ENCODE results near the gene AUTS2.

The AUTS2 gene

DNA sequence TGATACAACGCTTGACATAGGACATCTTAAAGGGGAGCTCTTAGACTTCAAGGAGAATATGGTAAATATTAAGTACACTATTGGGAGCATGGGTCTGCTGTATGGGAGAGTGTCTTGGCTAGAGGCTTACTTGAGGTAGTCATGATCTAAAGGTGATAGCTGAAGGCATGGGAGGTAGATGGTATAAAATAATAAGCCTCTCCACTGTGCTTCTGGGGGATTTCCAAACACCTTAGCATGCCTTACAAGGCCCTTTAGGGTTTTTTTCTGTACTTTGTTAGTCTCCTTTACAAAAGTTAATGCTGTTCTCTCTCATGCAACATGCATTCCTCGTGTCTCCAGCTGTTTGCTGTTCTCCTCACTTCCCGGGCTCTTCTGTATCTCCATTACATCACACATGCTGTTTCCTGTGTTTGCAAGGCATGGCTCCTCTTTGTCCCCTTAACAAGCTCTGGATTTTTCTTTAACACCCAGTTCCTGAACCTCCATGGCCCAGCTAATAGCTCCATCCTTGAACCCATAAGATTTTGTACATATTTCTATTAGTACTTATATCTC lies 449.7 kb downstream of the AUTS2 start:
- Mint-ChIP-seq H3K36me3 (ENCODE audit: low read depth) (no peaks in the 10 kb centered on the region), H3K4me3 (no peak overlapping the region), H3K9me3 (no peaks in the 10 kb centered on the region), H3K4me1 (ENCODE audit: low read depth) (no peaks in the 10 kb centered on the region), H3K27me3 (no peaks in the 10 kb centered on the region), H3K27ac (no peak overlapping the region)
- no peak for DNase-seq

DNA sequence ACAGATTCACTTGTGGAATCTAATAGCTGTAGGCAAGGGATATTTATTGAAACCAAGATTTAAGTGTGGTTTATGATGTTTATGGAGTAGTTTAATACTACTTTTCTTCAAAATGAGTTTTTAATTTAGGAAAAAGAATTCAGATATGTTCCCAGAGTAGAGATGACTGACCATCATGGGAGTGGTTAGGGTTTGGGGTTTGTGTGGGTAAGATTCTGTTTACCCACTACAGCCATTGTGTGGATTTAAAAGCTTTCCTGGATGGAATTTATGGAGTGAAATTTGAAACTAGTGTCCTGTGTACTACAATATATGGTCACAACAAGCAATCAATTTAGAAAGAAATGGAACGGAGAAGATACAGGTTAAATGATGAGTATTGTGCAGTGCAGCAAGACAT lies 453.5 kb downstream of the AUTS2 start:
- no peaks in the 10 kb centered on the region for H3K4me1 Mint-ChIP-seq (ENCODE audit: low read depth)
- DNase-seq, result no peak
- no peak overlapping the region for H3K27ac Mint-ChIP-seq
- no peaks in the 10 kb centered on the region for H3K9me3 Mint-ChIP-seq
- no peaks in the 10 kb centered on the region for H3K36me3 Mint-ChIP-seq (ENCODE audit: low read depth)
- no peaks in the 10 kb centered on the region for H3K27me3 Mint-ChIP-seq
- no peak overlapping the region for H3K4me3 Mint-ChIP-seq

DNA sequence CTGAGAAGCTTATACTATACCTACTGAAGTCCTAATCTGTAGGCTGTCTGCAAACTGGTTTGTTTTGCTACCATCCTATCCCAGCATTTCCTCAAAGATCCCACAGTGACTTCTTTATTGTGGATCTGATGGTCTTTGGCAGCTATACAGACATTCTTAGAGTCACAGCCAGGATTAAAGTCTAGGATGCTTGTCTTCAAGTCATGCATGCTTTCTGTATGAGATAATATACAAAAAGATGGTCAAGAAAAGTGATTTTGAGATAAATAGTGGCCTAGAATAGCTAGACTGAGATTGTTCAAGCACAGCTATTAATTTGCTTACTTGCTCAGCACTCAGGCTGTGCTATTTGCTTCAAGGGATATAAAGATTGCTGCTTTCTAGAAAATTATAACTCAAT lies 454.4 kb downstream of the AUTS2 start:
- Mint-ChIP-seq H3K9me3 (no peaks in the 10 kb centered on the region), H3K27ac (no peak overlapping the region), H3K27me3 (no peaks in the 10 kb centered on the region), H3K4me3 (no peak overlapping the region), H3K36me3 (ENCODE audit: low read depth) (no peaks in the 10 kb centered on the region), H3K4me1 (ENCODE audit: low read depth) (no peaks in the 10 kb centered on the region)
- no peak for DNase-seq

DNA sequence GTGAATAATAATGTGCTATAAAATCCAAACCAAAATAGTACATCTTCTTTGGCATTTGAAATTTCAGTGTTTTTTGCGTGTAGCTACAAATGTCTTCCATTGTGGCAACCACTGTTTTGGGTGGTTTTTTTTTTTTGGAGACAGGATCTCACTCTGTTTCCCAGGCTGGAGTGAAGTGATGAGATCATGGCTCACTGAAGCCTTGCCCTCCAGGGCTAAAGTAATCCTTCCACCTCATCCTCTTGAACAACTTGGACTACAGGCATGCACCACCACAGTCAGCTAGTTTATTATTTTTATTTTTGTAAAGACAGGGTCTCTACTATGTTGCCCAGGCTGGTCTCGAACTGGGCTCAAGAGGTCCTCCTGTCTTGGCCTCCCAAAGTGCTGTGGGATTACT lies 455.1 kb downstream of the AUTS2 start:
- Mint-ChIP-seq H3K4me3 (no peak overlapping the region), H3K27me3 (no peaks in the 10 kb centered on the region), H3K36me3 (ENCODE audit: low read depth) (no peaks in the 10 kb centered on the region), H3K27ac (no peak overlapping the region), H3K4me1 (ENCODE audit: low read depth) (no peaks in the 10 kb centered on the region), H3K9me3 (no peaks in the 10 kb centered on the region)
- DNase-seq, result no peak

DNA sequence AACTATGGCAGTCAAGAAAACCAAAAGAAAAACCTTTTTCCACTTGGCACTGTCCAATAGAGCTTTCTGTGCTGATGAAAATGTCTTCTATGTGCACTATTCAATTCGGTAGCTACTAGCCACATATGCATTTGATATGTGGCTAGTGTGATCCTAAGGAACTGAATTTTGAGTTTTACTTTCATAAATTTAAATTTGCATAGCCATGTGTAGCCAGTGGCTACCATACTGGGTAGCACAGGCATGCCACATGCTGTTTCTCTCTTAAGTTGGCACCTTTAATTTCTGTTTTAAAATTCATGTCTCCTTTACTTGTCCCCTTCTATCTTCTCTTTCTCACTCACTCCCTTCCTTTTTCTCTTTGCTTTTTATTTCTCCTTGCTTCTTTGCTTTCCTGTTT lies 455.7 kb downstream of the AUTS2 start:
- no peak for DNase-seq
- Mint-ChIP-seq H3K36me3 (ENCODE audit: low read depth) (no peaks in the 10 kb centered on the region), H3K4me1 (ENCODE audit: low read depth) (no peaks in the 10 kb centered on the region), H3K27ac (no peak overlapping the region), H3K9me3 (no peaks in the 10 kb centered on the region), H3K4me3 (no peak overlapping the region), H3K27me3 (no peaks in the 10 kb centered on the region)

DNA sequence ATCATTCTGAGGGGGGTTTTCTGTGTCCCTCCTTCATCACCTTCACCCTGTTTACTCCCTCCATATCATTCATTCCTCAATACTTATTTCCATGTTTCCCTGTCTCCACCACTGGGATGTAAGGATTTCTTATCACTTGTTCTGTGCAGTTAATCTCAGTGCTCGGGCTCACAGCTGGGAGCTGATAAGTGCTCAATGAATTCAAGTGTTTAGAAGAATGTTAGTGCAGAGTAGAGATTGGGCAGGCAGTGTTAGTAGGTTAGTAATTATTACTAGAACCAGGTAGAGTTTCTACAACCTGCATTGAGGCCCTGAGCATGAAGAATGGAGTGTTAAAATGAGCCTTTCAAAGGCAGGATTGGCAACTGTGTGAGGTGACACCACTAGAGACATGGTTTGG lies 458.1 kb downstream of the AUTS2 start:
- Mint-ChIP-seq H3K4me1 (ENCODE audit: low read depth) (no peaks in the 10 kb centered on the region), H3K27ac (no peak overlapping the region), H3K36me3 (ENCODE audit: low read depth) (no peaks in the 10 kb centered on the region), H3K4me3 (no peak overlapping the region), H3K9me3 (no peaks in the 10 kb centered on the region), H3K27me3 (no peaks in the 10 kb centered on the region)
- DNase-seq, result no peak

DNA sequence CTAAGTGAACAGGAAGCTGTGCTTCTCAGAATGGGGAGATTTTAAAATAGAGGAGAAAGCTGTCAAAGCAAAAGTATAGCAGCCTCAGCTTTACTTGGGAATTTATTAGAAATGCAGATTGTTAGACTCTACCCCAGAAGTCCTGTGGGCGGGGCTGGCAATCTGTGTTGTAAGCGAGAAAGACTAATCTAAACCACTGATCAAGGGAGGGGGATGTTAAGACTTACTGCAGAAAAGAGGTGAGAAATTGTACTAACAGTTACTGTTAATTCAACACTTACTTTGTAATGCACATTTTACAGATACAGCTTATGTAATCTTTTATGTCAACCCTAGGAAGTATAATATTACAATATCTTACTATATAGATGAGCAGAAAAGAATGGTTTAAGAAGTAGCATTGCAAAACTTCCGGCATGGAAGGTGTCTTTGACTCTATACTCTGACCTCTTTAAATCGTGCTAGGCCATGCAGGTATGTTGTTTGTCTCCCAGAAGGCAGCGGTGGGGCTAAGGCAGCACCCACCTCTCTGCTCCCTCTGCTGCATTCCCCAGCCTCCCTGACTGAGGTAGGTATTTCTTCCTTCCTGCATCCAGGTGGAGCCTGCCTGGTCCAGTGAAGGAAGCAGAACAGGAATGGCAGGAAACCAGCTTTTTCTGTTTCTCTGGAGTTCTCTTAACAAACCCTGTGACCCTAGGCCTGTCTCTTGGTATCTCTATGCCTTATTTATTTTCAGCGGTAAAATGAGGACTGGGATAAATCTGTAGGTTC lies 462.2 kb downstream of the AUTS2 start:
- no peaks in the 10 kb centered on the region for H3K27me3 Mint-ChIP-seq
- DNase-seq, result no peak
- H3K27ac Mint-ChIP-seq, result no peak overlapping the region
- H3K36me3 Mint-ChIP-seq (ENCODE audit: low read depth), result no peaks in the 10 kb centered on the region
- H3K9me3 Mint-ChIP-seq, result no peaks in the 10 kb centered on the region
- no peaks in the 10 kb centered on the region for H3K4me1 Mint-ChIP-seq (ENCODE audit: low read depth)
- no peak overlapping the region for H3K4me3 Mint-ChIP-seq

DNA sequence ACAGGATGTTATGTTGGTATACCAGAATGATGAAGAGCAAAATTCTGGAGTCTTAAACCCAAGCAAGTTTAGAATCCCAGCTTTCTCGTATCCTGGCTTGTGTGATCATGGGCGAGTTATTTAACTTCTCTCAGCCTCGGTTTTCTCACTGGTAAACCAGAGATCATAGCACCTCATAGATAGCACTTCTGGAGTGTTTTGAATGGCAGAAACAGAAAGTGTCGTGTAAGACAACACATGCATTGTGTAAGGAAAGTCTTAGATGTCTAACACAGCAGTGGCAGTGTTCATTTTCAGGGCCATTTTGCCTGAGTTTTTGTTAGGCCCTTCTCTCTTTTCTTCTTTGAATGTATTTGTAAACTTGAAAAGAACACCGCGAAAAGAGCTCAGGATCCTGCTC lies 465.1 kb downstream of the AUTS2 start:
- H3K27ac Mint-ChIP-seq, result no peak overlapping the region
- no peaks in the 10 kb centered on the region for H3K36me3 Mint-ChIP-seq (ENCODE audit: low read depth)
- H3K27me3 Mint-ChIP-seq, result no peaks in the 10 kb centered on the region
- H3K4me1 Mint-ChIP-seq (ENCODE audit: low read depth), result no peaks in the 10 kb centered on the region
- H3K9me3 Mint-ChIP-seq, result no peaks in the 10 kb centered on the region
- DNase-seq, result no peak
- H3K4me3 Mint-ChIP-seq, result no peak overlapping the region

DNA sequence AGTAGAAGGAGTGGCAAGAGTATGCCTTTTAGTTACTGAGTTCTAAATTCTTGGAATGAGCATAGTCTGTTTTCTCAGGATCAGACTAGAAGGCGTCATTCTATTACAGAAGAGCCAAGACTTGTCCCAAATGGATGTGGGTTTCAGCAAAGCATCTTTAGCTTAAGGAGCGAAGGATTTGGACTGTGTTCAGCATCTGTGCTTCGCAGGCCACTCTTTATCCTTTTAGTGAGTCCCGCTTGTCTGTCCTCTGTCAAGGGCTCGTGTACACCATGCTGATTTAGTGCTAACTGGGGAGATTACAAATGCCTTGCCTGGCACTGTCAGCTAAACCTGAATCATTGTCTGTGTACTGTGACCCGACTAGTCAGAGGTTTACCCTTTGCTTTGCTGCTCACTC lies 465.7 kb downstream of the AUTS2 start:
- Mint-ChIP-seq H3K4me1 (ENCODE audit: low read depth) (no peaks in the 10 kb centered on the region), H3K27ac (no peak overlapping the region), H3K4me3 (no peak overlapping the region)

DNA sequence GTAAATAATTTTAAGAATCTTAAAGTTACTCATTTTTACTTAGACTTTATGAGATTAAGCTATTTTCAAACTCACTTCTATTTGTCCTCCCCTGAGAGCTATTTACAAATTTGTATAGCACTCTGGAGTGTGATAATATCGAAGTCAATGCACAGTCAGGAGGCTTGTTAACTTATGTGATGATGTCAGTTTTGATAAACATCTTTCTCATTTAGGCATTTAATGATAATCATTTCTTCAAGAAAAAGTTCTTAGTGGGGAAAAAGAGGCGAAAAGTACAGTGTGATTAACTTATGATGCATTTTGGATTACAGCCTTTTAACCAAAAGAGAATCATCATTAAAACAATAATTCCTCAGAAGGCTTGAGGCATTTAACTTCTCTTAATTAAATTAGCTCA lies 468.6 kb downstream of the AUTS2 start:
- Mint-ChIP-seq H3K27me3 (no peaks in the 10 kb centered on the region), H3K27ac (no peak overlapping the region), H3K4me3 (no peak overlapping the region), H3K36me3 (ENCODE audit: low read depth) (no peaks in the 10 kb centered on the region), H3K9me3 (no peaks in the 10 kb centered on the region), H3K4me1 (ENCODE audit: low read depth) (no peaks in the 10 kb centered on the region)
- no peak for DNase-seq

More for the DNA sequence above, 465.7 kb downstream of the AUTS2 start:
- no peaks in the 10 kb centered on the region for H3K9me3 Mint-ChIP-seq
- no peak for DNase-seq
- no peaks in the 10 kb centered on the region for H3K36me3 Mint-ChIP-seq (ENCODE audit: low read depth)
- H3K27me3 Mint-ChIP-seq, result no peaks in the 10 kb centered on the region

DNA sequence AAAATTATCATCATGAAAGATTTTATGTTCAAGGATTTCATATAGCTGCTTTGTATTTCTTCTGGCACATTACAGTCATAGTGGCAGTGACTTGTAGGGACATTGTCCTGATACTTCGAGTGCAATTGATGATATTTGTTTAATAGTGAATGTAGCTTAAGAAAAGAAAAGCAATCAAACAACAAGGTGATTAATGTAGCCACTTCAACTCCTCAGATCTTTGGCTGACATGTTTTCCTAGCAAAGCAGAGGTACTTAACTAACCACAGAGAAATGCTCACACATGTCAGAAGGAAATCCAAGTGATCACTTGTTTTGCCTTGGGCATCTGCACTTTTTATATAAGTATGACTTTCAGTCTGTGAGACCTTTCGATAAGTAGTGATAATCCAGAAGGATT lies 470.3 kb downstream of the AUTS2 start:
- Mint-ChIP-seq H3K27me3 (no peaks in the 10 kb centered on the region), H3K4me3 (no peak overlapping the region), H3K36me3 (ENCODE audit: low read depth) (no peaks in the 10 kb centered on the region), H3K4me1 (ENCODE audit: low read depth) (no peaks in the 10 kb centered on the region), H3K9me3 (no peaks in the 10 kb centered on the region), H3K27ac (no peak overlapping the region)
- DNase-seq, result no peak

DNA sequence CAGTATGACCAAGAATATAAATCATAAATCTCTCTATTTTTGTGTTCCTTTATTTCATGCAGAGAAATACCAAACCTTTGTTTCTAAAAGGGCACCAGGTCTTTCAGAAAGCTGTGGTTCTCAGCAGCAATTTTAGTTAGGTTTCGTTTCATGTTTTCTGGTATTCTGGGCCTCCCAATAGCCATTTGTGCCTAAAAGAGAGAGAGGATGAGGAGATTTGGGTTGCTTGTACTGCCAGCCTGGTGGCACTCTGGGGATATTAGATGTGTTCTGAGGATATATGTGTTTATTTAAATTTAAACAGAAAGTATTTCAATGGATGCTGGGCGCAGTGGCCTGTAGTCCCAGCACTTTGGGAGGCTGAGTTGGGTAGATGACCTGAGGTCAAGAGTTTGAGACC lies 471.7 kb downstream of the AUTS2 start:
- no peaks in the 10 kb centered on the region for H3K27me3 Mint-ChIP-seq
- H3K4me1 Mint-ChIP-seq (ENCODE audit: low read depth), result no peaks in the 10 kb centered on the region
- no peak overlapping the region for H3K4me3 Mint-ChIP-seq
- no peak for DNase-seq
- H3K9me3 Mint-ChIP-seq, result no peaks in the 10 kb centered on the region
- H3K27ac Mint-ChIP-seq, result no peak overlapping the region
- no peaks in the 10 kb centered on the region for H3K36me3 Mint-ChIP-seq (ENCODE audit: low read depth)

DNA sequence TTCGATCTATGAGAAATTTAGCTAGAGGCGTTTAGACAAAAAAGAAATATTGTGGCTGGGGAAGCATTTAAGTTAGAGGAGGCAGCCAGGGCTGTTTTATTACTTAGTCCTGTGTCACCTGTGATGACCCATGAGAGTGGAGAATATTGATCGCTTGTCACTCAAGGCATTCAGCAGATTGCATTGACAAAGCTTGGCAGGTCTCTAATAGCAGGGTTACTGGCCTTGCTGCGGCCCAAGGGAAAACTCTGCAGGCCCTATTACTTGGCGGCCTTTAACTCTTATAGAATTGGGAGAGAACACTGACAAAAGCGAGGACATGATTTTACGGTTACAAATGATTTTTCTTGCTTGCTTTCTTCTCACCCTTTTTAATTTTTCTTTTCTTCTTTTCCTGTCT lies 473.5 kb downstream of the AUTS2 start:
- H3K27me3 Mint-ChIP-seq, result no peaks in the 10 kb centered on the region
- H3K9me3 Mint-ChIP-seq, result no peaks in the 10 kb centered on the region
- H3K4me1 Mint-ChIP-seq (ENCODE audit: low read depth), result no peaks in the 10 kb centered on the region
- H3K27ac Mint-ChIP-seq, result no peak overlapping the region
- H3K4me3 Mint-ChIP-seq, result no peak overlapping the region
- H3K36me3 Mint-ChIP-seq (ENCODE audit: low read depth), result no peaks in the 10 kb centered on the region
- no peak for DNase-seq

DNA sequence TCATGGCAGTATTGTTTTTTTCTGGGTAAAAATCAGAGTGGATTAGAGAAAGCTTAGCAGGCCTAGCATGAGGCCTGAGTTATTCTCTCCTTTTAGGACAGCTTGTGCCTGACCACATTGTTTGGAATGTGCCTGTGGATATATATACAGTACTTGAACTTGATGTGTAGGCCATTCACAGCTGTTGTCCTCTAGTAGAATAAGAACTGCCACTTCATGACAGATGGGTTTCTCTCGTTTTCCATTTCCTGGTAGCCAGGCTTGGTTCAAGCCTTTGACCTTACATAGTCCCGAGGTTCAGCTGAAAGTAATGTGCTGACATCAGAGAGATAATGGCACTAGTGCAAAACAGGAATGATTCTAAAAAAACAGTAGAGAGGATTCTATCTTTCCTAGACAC lies 473.9 kb downstream of the AUTS2 start:
- Mint-ChIP-seq H3K4me1 (ENCODE audit: low read depth) (no peaks in the 10 kb centered on the region), H3K36me3 (ENCODE audit: low read depth) (no peaks in the 10 kb centered on the region), H3K9me3 (no peaks in the 10 kb centered on the region), H3K4me3 (no peak overlapping the region), H3K27ac (no peak overlapping the region), H3K27me3 (no peaks in the 10 kb centered on the region)
- no peak for DNase-seq

DNA sequence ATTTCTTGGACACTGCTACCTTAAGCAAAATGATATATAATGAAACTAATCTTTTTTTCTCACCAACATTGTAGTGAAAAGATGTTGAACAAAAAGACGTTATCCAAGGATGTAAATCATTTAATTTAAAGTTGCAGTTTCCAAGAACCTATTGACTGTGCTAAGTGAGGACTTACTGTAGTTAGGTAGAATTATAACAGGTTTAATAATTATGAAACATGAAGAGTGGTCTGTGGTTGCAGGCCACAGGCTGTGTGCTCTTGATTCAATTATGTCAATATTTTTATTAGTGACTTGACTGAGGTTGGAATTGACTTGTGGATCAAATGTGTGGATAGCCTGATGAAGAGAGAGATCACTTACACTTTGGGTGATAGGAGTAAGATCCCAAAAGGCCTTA lies 478.1 kb downstream of the AUTS2 start:
- no peak for DNase-seq
- Mint-ChIP-seq H3K9me3 (no peaks in the 10 kb centered on the region), H3K27ac (no peak overlapping the region)

More for the DNA sequence above, 478.1 kb downstream of the AUTS2 start:
- Mint-ChIP-seq H3K27me3 (no peaks in the 10 kb centered on the region), H3K4me3 (no peak overlapping the region), H3K4me1 (ENCODE audit: low read depth) (no peaks in the 10 kb centered on the region), H3K36me3 (ENCODE audit: low read depth) (no peaks in the 10 kb centered on the region)

Measured in activated T-cell treated with anti-CD3 and anti-CD28 coated beads, Interleukin-2, amount 50 U/mL, for 24 hours (primary cell).